Astrocyte of the cerebellum (primary cell): ENCODE results near the gene ARHGAP30.

Experiments used
- DNase-seq: peaks from one replicate; pipeline ENCODE4 v3.0.0-alpha.2; 2011; ENCODE audit warnings: low read depth
- H3K4me3 ChIP-seq: 2 replicates; pipeline ENCODE4 v1.5.1; 2011; ENCODE audit warnings: mild to moderate bottlenecking, low read depth, low read length, moderate library complexity
- CTCF ChIP-seq: IDR thresholded peaks from 2 replicates; pipeline ENCODE4 v1.5.1; 2012; ENCODE audit warnings: low read length, low read depth, moderate library complexity, mild to moderate bottlenecking; ENCODE audit errors: missing control alignments
- in situ Hi-C: cut with HindIII; loops from 2 replicates; pipeline ENCODE4 v1.10.0; 2017; ENCODE audit warnings: low sequenced_read_pairs

The ARHGAP30 gene

GRCh38 chr1:161091093-161091492 is 21.4 kb upstream of the ARHGAP30 start:
- TF ChIP-seq CTCF, result no peak
- H3K4me3 ChIP-seq, result no peak overlapping the region
- DNase-seq, result no peak
- in situ Hi-C loops, result no loop called here

- no peak for TF ChIP-seq CTCF
- DNase-seq, result no peak
- no peak overlapping the region for H3K4me3 ChIP-seq
- in situ Hi-C loops, result no loop called here
These were observed 20.9 kb upstream of the ARHGAP30 start for GRCh38 chr1:161090617-161091016.

- in situ Hi-C loops, result no loop called here
- no peak overlapping the region for H3K4me3 ChIP-seq
- no peak for DNase-seq
- TF ChIP-seq CTCF, result no peak
These were observed 20.2 kb upstream of the ARHGAP30 start for GRCh38 chr1:161089938-161090337.

GRCh38 chr1:161089251-161089924 is 19.7 kb upstream of the ARHGAP30 start, which contains the start of gene NECTIN4:
NECTIN4 (minus strand) TSS chr1:161089558; CDS start chr1:161089296, 262 bp downstream.
- in situ Hi-C loops, result no loop called here
- H3K4me3 ChIP-seq, result no peak within 1 kb of the TSS
- DNase-seq, result no peak
- no peak for TF ChIP-seq CTCF

GRCh38 chr1:161088587-161089110 is 19.0 kb upstream of the ARHGAP30 start:
- TF ChIP-seq CTCF, result no peak
- in situ Hi-C loops, result no loop called here
- no peak overlapping the region for H3K4me3 ChIP-seq
- DNase-seq, result no peak

GRCh38 chr1:161086457-161086856 is 16.8 kb upstream of the ARHGAP30 start:
- H3K4me3 ChIP-seq, result no peak overlapping the region
- no peak for DNase-seq
- no peak for TF ChIP-seq CTCF
- in situ Hi-C loops, result no loop called here

- no peak for TF ChIP-seq CTCF
- no peak for DNase-seq
- H3K4me3 ChIP-seq, result no peak overlapping the region
- in situ Hi-C loops, result no loop called here
These were observed 15.5 kb upstream of the ARHGAP30 start for GRCh38 chr1:161085165-161085564.
